HL-60 (cell line): ENCODE results near the gene MEF2A.

ENCODE experiments used
- POLR2AphosphoS5 ChIP-seq: IDR thresholded peaks from 2 replicates; pipeline ENCODE4 v1.6.1; 2012; ENCODE audit warnings: low read depth
- SPI1 ChIP-seq: IDR thresholded peaks from 2 replicates; pipeline ENCODE4 v1.6.1; 2012; ENCODE audit warnings: low read depth, mild to moderate bottlenecking, borderline replicate concordance
- TF ChIP-seq, protein P1 (sequence below): IDR thresholded peaks from one replicate; pipeline ENCODE4 v1.5.1; 2011; ENCODE audit warnings: low read length, control low read depth, inconsistent platforms; ENCODE audit not compliant: insufficient read depth
- TF ChIP-seq, protein P2 (sequence below): IDR thresholded peaks from 2 replicates; pipeline ENCODE4 v1.6.1; 2012; ENCODE audit warnings: low read depth; ENCODE audit not compliant: insufficient replicate concordance

DNA sequence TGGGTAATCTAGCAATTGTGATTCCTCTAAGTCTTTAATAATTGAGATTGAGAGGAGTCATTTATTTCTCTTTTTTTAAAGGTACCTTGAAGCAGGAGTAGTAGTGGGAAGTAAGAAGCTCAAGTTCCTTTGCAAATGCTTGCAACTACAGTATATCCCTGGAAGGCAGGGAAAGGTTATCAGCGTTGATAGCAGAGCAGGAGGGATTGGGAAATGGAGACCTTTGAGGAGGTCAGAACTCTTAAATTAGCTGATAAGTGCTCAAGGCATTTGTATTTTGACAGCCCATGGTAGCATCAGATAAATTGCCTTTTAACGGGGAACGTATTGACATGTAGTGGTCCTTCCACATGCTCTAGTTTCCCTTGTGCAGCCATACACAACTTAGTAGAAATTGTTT lies 47.7 kb downstream of the MEF2A start:
- TF ChIP-seq POLR2AphosphoS5 (no peak), SPI1 (no peak)
- TF ChIP-seq, protein P1, sequence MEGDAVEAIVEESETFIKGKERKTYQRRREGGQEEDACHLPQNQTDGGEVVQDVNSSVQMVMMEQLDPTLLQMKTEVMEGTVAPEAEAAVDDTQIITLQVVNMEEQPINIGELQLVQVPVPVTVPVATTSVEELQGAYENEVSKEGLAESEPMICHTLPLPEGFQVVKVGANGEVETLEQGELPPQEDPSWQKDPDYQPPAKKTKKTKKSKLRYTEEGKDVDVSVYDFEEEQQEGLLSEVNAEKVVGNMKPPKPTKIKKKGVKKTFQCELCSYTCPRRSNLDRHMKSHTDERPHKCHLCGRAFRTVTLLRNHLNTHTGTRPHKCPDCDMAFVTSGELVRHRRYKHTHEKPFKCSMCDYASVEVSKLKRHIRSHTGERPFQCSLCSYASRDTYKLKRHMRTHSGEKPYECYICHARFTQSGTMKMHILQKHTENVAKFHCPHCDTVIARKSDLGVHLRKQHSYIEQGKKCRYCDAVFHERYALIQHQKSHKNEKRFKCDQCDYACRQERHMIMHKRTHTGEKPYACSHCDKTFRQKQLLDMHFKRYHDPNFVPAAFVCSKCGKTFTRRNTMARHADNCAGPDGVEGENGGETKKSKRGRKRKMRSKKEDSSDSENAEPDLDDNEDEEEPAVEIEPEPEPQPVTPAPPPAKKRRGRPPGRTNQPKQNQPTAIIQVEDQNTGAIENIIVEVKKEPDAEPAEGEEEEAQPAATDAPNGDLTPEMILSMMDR, result no peak
- TF ChIP-seq, protein P2, sequence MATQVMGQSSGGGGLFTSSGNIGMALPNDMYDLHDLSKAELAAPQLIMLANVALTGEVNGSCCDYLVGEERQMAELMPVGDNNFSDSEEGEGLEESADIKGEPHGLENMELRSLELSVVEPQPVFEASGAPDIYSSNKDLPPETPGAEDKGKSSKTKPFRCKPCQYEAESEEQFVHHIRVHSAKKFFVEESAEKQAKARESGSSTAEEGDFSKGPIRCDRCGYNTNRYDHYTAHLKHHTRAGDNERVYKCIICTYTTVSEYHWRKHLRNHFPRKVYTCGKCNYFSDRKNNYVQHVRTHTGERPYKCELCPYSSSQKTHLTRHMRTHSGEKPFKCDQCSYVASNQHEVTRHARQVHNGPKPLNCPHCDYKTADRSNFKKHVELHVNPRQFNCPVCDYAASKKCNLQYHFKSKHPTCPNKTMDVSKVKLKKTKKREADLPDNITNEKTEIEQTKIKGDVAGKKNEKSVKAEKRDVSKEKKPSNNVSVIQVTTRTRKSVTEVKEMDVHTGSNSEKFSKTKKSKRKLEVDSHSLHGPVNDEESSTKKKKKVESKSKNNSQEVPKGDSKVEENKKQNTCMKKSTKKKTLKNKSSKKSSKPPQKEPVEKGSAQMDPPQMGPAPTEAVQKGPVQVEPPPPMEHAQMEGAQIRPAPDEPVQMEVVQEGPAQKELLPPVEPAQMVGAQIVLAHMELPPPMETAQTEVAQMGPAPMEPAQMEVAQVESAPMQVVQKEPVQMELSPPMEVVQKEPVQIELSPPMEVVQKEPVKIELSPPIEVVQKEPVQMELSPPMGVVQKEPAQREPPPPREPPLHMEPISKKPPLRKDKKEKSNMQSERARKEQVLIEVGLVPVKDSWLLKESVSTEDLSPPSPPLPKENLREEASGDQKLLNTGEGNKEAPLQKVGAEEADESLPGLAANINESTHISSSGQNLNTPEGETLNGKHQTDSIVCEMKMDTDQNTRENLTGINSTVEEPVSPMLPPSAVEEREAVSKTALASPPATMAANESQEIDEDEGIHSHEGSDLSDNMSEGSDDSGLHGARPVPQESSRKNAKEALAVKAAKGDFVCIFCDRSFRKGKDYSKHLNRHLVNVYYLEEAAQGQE, result no peak
